Thyroid gland (tissue), 4 donors: ENCODE results near the gene AIG1.

Source experiments
- POLR2A ChIP-seq, 2 donors: fragments of 450-650 bp; IDR thresholded peaks; one replicate each; pipeline ENCODE4 v1.6.1; 2017; ENCODE audit warnings: antibody characterized with exemption in 2 of 2, mild to moderate bottlenecking in 2 of 2, moderate library complexity in 1 of 2
- TF ChIP-seq, protein P1 (sequence below), 6 experiments: fragments of 200-600 bp in 3 of 6; fragments of 450-650 bp in 3 of 6; sonication (generic) in 3 of 6; IDR thresholded peaks; one replicate each; pipeline ENCODE4 v1.5.1; 2016 to 2019; ENCODE audit warnings: antibody characterized with exemption in 6 of 6, mild to moderate bottlenecking in 2 of 6, inconsistent platforms in 1 of 6, moderate library complexity in 1 of 6

DNA sequence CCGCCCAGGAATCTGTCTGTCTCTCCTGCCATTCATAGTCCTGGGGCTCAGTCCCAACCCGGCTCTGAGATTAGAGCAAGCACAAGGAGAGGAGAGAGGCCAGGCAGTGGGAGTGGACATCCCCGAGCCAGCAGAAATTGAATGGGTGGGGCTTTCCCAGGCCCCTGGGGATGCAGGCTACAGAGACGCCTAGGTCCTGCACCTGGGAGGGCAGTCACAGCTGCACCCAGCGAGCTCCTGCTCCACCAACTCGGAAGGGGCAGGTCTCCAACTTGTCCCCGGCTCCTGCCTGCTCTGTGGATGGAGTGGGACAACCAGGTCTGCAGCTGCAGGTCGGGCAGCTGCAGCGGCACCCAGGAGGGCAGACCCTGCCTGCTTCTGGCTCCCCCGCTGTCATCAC, 11.1 kb upstream of the AIG1 start:
- TF ChIP-seq, protein P1, sequence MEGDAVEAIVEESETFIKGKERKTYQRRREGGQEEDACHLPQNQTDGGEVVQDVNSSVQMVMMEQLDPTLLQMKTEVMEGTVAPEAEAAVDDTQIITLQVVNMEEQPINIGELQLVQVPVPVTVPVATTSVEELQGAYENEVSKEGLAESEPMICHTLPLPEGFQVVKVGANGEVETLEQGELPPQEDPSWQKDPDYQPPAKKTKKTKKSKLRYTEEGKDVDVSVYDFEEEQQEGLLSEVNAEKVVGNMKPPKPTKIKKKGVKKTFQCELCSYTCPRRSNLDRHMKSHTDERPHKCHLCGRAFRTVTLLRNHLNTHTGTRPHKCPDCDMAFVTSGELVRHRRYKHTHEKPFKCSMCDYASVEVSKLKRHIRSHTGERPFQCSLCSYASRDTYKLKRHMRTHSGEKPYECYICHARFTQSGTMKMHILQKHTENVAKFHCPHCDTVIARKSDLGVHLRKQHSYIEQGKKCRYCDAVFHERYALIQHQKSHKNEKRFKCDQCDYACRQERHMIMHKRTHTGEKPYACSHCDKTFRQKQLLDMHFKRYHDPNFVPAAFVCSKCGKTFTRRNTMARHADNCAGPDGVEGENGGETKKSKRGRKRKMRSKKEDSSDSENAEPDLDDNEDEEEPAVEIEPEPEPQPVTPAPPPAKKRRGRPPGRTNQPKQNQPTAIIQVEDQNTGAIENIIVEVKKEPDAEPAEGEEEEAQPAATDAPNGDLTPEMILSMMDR (IDR thresholded peaks at IDR 0.05): no peak
- no peak for TF ChIP-seq POLR2A (IDR thresholded peaks at IDR 0.05)
